Measurements from ENCODE around the gene TRIM31. TPM values are rescaled to one million over a fixed set of nuclear protein-coding genes. Genes with fewer than 3 reads are reported as not detected.

Gene TRIM31
- polyA plus RNA-seq, 1 of the 3 experiments (the other 2 are of a cell fraction): not detected

- no peaks in the 10 kb centered on the region for H3K79me2 ChIP-seq (ENCODE audit: insufficient read depth)
- no peak overlapping the region for H3K9ac ChIP-seq
- H3K27ac ChIP-seq (ENCODE audit: low read depth in 2 of 2, low read length in 1 of 2): no peak overlapping the region
- no peaks in the 10 kb centered on the region for H4K20me1 ChIP-seq (ENCODE audit: insufficient read depth)
- ChIA-PET POLR2A (no interaction called here), CTCF (interaction anchor here (1.1 to 9.3 kb wide), 3 partner anchors 14 to 42 kb away, joined by 3 to 91 read pairs (median 21); no protein-coding TSS in a partner anchor)
- 35% methylated on average over 7 of the region's 7 CpGs for WGBS (ENCODE audit: low lambda C conversion rate)
- no peak overlapping the region for H3K4me3 ChIP-seq (ENCODE audit: low read depth in 2 of 2, low read length in 1 of 2)
- H3K36me3 ChIP-seq (replicated peaks in 1 of 2; ENCODE audit: control insufficient read depth in 1 of 2, insufficient read depth in 2 of 2, low read length in 1 of 2): no peaks in the 10 kb centered on the region
- no peak overlapping the region for H2AFZ ChIP-seq (ENCODE audit: low read depth)
- H3K9me3 ChIP-seq: no peaks in the 10 kb centered on the region
- H3K9me2 ChIP-seq: no peaks in the 10 kb centered on the region
- no peak overlapping the region for H3K4me2 ChIP-seq
- DNase-seq: no peak
- peaks cover 0 to 6% of the 10 kb centered on the region in 2 experiments; a peak in 2 of 4 replicates for H3K4me1 ChIP-seq (ENCODE audit: control insufficient read depth in 1 of 2, insufficient read depth in 2 of 2, low read depth in 1 of 2, low read length in 1 of 2)
- H3K27me3 ChIP-seq (ENCODE audit: insufficient read depth): peaks cover 26% of the 10 kb centered on the region
- TF ChIP-seq JUND (IDR thresholded peaks at IDR 0.05) (no peak), GATA2 (CRISPR knock-in tag; IDR thresholded peaks at IDR 0.05) (no peak), GABPA (IDR thresholded peaks at IDR 0.05; ENCODE audit: low read depth) (no peak), FOXM1 (IDR thresholded peaks at IDR 0.05; ENCODE audit: low read depth) (no peak), FOSL2 (IDR thresholded peaks at IDR 0.05; ENCODE audit: borderline replicate concordance, low read depth) (no peak), MXI1 (IDR thresholded peaks at IDR 0.05; ENCODE audit: low read depth, low read length) (no peak), POLR2AphosphoS5 (IDR thresholded peaks at IDR 0.05; ENCODE audit: low read depth, low read length) (no peak), TCF12 (IDR thresholded peaks at IDR 0.05) (no peak), EZH2phosphoT487 (IDR thresholded peaks at IDR 0.05; ENCODE audit: borderline replicate concordance, low read depth) (no peak), IRF3 (IDR thresholded peaks at IDR 0.05; ENCODE audit: low read depth, low read length) (no peak), ZBTB33 (IDR thresholded peaks at IDR 0.05; ENCODE audit: borderline replicate concordance, low read depth) (no peak), MEF2A (IDR thresholded peaks at IDR 0.05; ENCODE audit: borderline replicate concordance, low read depth) (no peak), RXRA (IDR thresholded peaks at IDR 0.05; ENCODE audit: borderline replicate concordance, low read depth) (no peak), TAF1 (IDR thresholded peaks at IDR 0.05; ENCODE audit: borderline replicate concordance, low read depth, low read length) (no peak), RFX5 (IDR thresholded peaks at IDR 0.05; ENCODE audit: low read length) (no peak)
- H3F3A ChIP-seq (replicated peaks; ENCODE audit: insufficient read depth): no peaks in the 10 kb centered on the region
Observed at GRCh38 chr6:30145818-30146217, 32.9 kb upstream of the TRIM31 start.

GRCh38 chr6:30144811-30145210, 31.9 kb upstream of the TRIM31 start:
- Histone ChIP-seq H3K4me1 (ENCODE audit: control insufficient read depth in 1 of 2, insufficient read depth in 2 of 2, low read depth in 1 of 2, low read length in 1 of 2) (peaks cover 0 to 6% of the 10 kb centered on the region in 2 experiments; a peak in 2 of 4 replicates), H3K9me2 (no peaks in the 10 kb centered on the region), H2AFZ (ENCODE audit: low read depth) (no peak overlapping the region), H3K27me3 (ENCODE audit: insufficient read depth) (peaks cover 27% of the 10 kb centered on the region), H3K9ac (no peak overlapping the region), H3K9me3 (no peaks in the 10 kb centered on the region), H3K27ac (ENCODE audit: low read depth in 2 of 2, low read length in 1 of 2) (no peak overlapping the region), H3K36me3 (replicated peaks in 1 of 2; ENCODE audit: control insufficient read depth in 1 of 2, insufficient read depth in 2 of 2, low read length in 1 of 2) (no peaks in the 10 kb centered on the region), H3K4me2 (no peak overlapping the region), H3K4me3 (ENCODE audit: low read depth in 2 of 2, low read length in 1 of 2) (no peak overlapping the region), H3K79me2 (ENCODE audit: insufficient read depth) (no peaks in the 10 kb centered on the region), H4K20me1 (ENCODE audit: insufficient read depth) (no peaks in the 10 kb centered on the region), H3F3A (replicated peaks; ENCODE audit: insufficient read depth) (no peaks in the 10 kb centered on the region)
- 29% methylated on average over 6 of the region's 6 CpGs for WGBS (ENCODE audit: low lambda C conversion rate)
- no peak for DNase-seq
- ChIA-PET POLR2A (no interaction called here), CTCF (interaction anchor here (0.6 to 9.3 kb wide), 3 partner anchors 13 to 252 kb away, joined by 3 to 91 read pairs (median 21); no protein-coding TSS in a partner anchor)
- TF ChIP-seq TAF1 (IDR thresholded peaks at IDR 0.05; ENCODE audit: borderline replicate concordance, low read depth, low read length): no peak
- TF ChIP-seq GATA2 (CRISPR knock-in tag; IDR thresholded peaks at IDR 0.05): no peak
- TF ChIP-seq IRF3 (IDR thresholded peaks at IDR 0.05; ENCODE audit: low read depth, low read length): no peak
- TF ChIP-seq FOXM1 (IDR thresholded peaks at IDR 0.05; ENCODE audit: low read depth): no peak
- TF ChIP-seq REST (IDR thresholded peaks at IDR 0.05; ENCODE audit: low read depth, low read length): no peak
- TF ChIP-seq TCF12 (IDR thresholded peaks at IDR 0.05): no peak
- no peak for TF ChIP-seq NRF1 (IDR thresholded peaks at IDR 0.05; ENCODE audit: low read depth, low read length)
- TF ChIP-seq MXI1 (IDR thresholded peaks at IDR 0.05; ENCODE audit: low read depth, low read length): no peak
- TF ChIP-seq EP300 (IDR thresholded peaks at IDR 0.05; ENCODE audit: borderline replicate concordance in 1 of 2, low read depth in 1 of 2, low read length in 1 of 2): no peak
- no peak for TF ChIP-seq RAD21 (IDR thresholded peaks at IDR 0.05; ENCODE audit: low read length)
- no peak for TF ChIP-seq TEAD4 (IDR thresholded peaks at IDR 0.05; ENCODE audit: borderline replicate concordance, insufficient read depth)
